DND-41 (cell line): ENCODE measurements around the gene GPC3.

ENCODE experiments used
- CTCF ChIP-seq: IDR thresholded peaks from 2 replicates; pipeline ENCODE4 v1.5.1; 2012; ENCODE audit warnings: borderline replicate concordance, low read length, moderate library complexity, mild to moderate bottlenecking; ENCODE audit not compliant: poor library complexity, severe bottlenecking; ENCODE audit errors: extremely low read depth
- EZH2 ChIP-seq: IDR thresholded peaks from 3 replicates; pipeline ENCODE4 v1.6.1; 2012; ENCODE audit warnings: borderline replicate concordance, low read depth, mild to moderate bottlenecking, moderate library complexity, low read length, inconsistent platforms; ENCODE audit not compliant: severe bottlenecking

- TF ChIP-seq EZH2 (no peak), CTCF (no peak)
These were observed 131.1 kb downstream of the GPC3 start for GRCh38 chrX:133854290-133854689.
